ENCODE measurements around the gene RNF183. TPM values are rescaled to one million over a fixed set of nuclear protein-coding genes. Genes with fewer than 3 reads are reported as not detected.

RNF183 gene
- polyA plus RNA-seq: not detected

GRCh38 chr9:113302792-113303418 is at the start of gene RNF183:
Gene RNF183 (minus strand): TSS chr9:113303376. CDS start chr9:113298184, 5,192 bp downstream.
- no peaks in the 10 kb centered on the region for H3K36me3 Mint-ChIP-seq
- no peak within 1 kb of the TSS for H3K4me3 Mint-ChIP-seq
- H3K4me1 Mint-ChIP-seq: no peaks in the 10 kb centered on the region

DNA sequence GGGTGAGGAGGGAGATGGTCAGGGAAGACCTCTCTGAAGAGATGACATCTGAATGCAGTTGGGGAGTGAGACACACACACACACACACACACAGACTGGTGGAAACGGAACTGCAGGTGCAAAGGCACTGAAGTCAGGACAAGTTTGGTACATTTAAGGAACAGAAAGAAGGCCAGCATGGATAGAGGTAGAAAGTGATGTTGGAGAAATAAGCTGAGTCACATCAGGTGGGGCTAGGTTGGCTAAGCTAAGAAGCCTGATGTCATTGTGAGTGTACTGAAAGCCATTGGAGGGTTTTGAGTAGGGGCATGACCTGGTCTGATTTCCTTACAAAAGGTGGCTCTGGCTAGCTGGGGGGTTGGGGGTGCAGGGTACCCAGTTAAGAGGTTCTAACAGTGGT is 49.2 kb upstream of the RNF183 start:
- no peak overlapping the region for H3K4me3 Mint-ChIP-seq
- no peaks in the 10 kb centered on the region for H3K9me3 Mint-ChIP-seq
- H3K36me3 Mint-ChIP-seq: peaks cover 0 to 6% (median 0%) of the 10 kb centered on the region in 3 donors
- H3K27me3 Mint-ChIP-seq (ENCODE audit: low read depth in 3 of 3): peaks cover 1 to 9% (median 3%) of the 10 kb centered on the region in 3 donors
- peak overlapping the region in 1 of 6 donors; percentile 31 for H3K27ac Mint-ChIP-seq
- no peak for DNase-seq
- peaks cover 19 to 29% of the 10 kb centered on the region in 2 donors for H3K4me1 Mint-ChIP-seq

More at GRCh38 chr9:113302792-113303418, at the start of gene RNF183:
- Mint-ChIP-seq H3K9me3 (no peaks in the 10 kb centered on the region), H3K27me3 (ENCODE audit: low read depth in 3 of 3) (peaks cover 0 to 16% (median 1%) of the 10 kb centered on the region in 3 donors), H3K27ac (peak within 1 kb of the TSS in 1 of 6 donors; percentile 36)
- no peak for DNase-seq

- no peaks in the 10 kb centered on the region for H3K9me3 Mint-ChIP-seq
- peak overlapping the region in 2 of 6 donors; percentile 8 to 31 for H3K27ac Mint-ChIP-seq
- H3K4me3 Mint-ChIP-seq: no peak overlapping the region
- peaks cover 0 to 6% (median 0%) of the 10 kb centered on the region in 3 donors for H3K36me3 Mint-ChIP-seq
- no peak for DNase-seq
- peaks cover 19 to 29% of the 10 kb centered on the region in 2 donors for H3K4me1 Mint-ChIP-seq
- peaks cover 1 to 9% (median 4%) of the 10 kb centered on the region in 3 donors for H3K27me3 Mint-ChIP-seq (ENCODE audit: low read depth in 3 of 3)
Measured at GRCh38 chr9:113352006-113352405, 48.8 kb upstream of the RNF183 start.

DNA sequence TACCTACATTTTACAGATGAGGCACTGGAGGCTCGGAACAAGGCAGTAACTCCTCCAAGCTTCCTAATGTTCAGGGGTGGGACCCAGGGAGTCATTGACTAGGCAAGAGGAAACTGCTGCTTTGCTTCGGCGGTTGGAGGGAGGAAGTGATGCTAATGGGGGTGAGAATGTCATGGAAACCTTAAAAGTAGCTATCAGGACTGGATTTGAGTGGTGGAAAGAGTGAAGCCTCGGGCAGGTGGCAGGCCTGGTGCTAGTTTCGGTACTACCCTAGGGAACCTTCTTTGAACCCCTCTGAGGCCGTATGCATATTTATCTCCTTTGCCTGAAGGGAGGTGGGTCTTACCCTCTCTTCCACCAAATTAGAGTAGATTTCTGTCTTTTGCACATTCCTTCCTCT is 47.8 kb upstream of the RNF183 start:
- peak; percentile 43 to 57 (median 44) for DNase-seq
- Mint-ChIP-seq H3K27me3 (ENCODE audit: low read depth in 3 of 3) (peaks cover 1 to 8% (median 2%) of the 10 kb centered on the region in 3 donors), H3K36me3 (no peaks in the 10 kb centered on the region), H3K9me3 (no peaks in the 10 kb centered on the region), H3K4me3 (peak overlapping the region; percentile 79 to 88 (median 84)), H3K27ac (peak overlapping the region in 5 of 6 donors; percentile 61 to 90 (median 85)), H3K4me1 (peaks cover 19 to 29% of the 10 kb centered on the region in 2 donors)

GRCh38 chr9:113350107-113350661 is 47.0 kb upstream of the RNF183 start:
- Mint-ChIP-seq H3K27ac (peak overlapping the region in 5 of 6 donors; percentile 61 to 90 (median 85)), H3K27me3 (ENCODE audit: low read depth in 3 of 3) (peaks cover 1 to 5% (median 2%) of the 10 kb centered on the region in 3 donors), H3K4me1 (peaks cover 19 to 29% of the 10 kb centered on the region in 2 donors), H3K36me3 (no peaks in the 10 kb centered on the region), H3K9me3 (no peaks in the 10 kb centered on the region), H3K4me3 (peak overlapping the region; percentile 79 to 88 (median 84))
- peak in 1 of 3 donors; percentile 24 for DNase-seq

DNA sequence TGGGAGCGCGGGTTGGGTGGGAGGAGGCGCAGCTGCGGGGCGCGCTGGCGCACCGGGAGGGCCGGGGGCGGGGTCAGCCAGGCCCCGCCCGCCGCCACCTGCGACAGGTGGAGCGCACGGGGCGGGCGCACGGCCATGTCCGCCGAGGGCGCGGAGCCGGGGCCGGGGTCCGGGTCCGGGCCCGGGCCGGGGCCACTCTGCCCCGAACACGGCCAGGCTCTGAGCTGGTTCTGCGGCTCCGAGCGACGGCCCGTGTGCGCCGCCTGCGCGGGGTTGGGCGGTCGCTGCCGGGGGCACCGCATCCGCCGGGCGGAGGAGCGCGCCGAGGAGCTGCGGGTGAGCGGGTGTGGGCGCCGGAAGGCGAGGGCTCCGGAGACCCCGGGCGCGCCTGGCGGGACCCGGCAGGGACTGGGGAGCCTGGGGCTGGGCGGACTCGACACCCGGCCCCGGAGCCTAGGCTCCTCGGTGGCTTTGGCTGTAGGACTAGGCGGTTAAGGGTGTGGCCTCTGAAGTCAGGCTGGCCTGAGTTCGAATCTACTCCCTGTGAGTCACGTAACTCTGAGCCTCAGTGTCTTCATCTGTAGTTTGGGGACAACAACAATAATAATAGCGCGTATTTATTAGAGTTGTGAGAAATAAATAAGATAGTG is 46.4 kb upstream of the RNF183 start, which contains the start of gene BSPRY:
TSS of gene BSPRY (plus strand) at position 97 of the 650 bp plus-strand sequence. CDS start at position 136, 39 bp downstream.
- Mint-ChIP-seq H3K4me3 (peak within 1 kb of the TSS; percentile 83 to 88 (median 85)), H3K27ac (peak within 1 kb of the TSS in 5 of 6 donors; percentile 61 to 90 (median 85)), H3K27me3 (ENCODE audit: low read depth in 3 of 3) (peaks cover 1 to 5% (median 2%) of the 10 kb centered on the region in 3 donors), H3K9me3 (no peaks in the 10 kb centered on the region), H3K4me1 (peaks cover 19 to 29% of the 10 kb centered on the region in 2 donors), H3K36me3 (no peaks in the 10 kb centered on the region)
- peak; percentile 50 to 52 (median 50) for DNase-seq

DNA sequence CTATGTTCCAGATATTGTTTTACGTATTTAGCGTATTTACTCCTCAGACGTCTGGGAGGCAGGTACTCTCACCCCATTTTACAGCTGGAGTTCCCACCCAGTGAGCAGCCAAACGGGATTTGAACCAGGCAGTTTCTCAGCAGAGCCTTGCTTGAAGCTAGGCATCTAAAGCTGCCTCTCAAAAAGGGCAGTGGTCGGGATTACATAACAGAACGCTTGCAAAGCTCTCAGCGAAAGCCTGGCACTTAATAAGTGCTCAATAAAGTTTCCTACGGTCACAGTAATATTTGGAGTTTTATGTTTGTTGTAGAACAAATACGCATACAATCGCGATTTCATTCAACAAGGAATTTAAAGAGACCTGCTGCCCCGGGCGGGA is 45.9 kb upstream of the RNF183 start:
- H3K4me1 Mint-ChIP-seq: peaks cover 19 to 29% of the 10 kb centered on the region in 2 donors

DNA sequence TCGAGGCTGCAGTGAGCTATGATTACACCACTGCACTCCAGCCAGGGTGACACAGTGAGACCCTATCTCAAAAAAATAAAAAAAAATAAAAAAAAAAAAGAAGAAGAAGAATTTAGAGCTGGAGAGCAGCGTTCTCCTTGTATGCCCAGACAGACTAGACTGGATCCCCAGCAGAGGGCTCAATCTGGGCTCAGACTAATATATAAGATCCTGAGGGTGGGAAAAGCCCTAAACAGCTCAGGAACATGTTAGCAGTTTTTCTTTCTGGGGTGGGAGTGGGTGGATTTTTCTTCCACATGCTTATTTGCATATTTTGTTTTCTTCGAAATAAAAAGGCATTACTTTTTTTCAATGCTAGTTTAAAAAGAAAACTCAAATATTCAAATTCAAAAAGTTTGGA is 45.3 kb upstream of the RNF183 start:
- Mint-ChIP-seq H3K36me3 (no peaks in the 10 kb centered on the region), H3K27ac (peak overlapping the region in 3 of 6 donors; percentile 77 to 83 (median 82)), H3K27me3 (ENCODE audit: low read depth in 3 of 3) (peaks cover 1 to 5% (median 2%) of the 10 kb centered on the region in 3 donors), H3K4me3 (peak overlapping the region; percentile 44 to 79 (median 57)), H3K9me3 (no peaks in the 10 kb centered on the region), H3K4me1 (peaks cover 19 to 29% of the 10 kb centered on the region in 2 donors)
- DNase-seq: no peak

More for the DNA sequence above, 45.9 kb upstream of the RNF183 start:
- peak overlapping the region; percentile 76 to 87 (median 83) for H3K4me3 Mint-ChIP-seq
- DNase-seq: no peak
- H3K9me3 Mint-ChIP-seq: no peaks in the 10 kb centered on the region
- H3K27me3 Mint-ChIP-seq (ENCODE audit: low read depth in 3 of 3): peaks cover 1 to 5% (median 2%) of the 10 kb centered on the region in 3 donors
- H3K36me3 Mint-ChIP-seq: no peaks in the 10 kb centered on the region
- peak overlapping the region in 3 of 6 donors; percentile 42 to 62 (median 54) for H3K27ac Mint-ChIP-seq

DNA sequence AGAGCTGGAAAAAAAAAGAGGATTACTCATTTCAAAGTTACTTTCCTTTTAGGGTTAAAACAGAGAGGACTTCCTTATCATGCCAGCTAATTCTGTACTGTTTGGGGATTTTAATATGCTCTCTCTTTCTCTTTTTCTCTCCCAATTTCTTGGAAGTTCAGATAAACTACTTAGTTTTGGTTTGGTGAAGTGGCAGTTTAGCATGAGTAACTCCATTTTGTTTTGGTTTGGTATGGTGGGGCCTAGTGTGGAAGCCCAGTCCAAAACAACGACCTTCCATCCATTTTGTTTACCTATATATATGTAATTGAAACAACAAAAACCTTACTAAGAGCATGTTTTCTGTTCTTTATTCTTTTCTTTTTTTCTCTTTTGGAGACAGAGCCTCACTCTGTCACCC is 42.5 kb upstream of the RNF183 start:
- DNase-seq: no peak
- H3K4me3 Mint-ChIP-seq: no peak overlapping the region
- peaks cover 2 to 3% (median 2%) of the 10 kb centered on the region in 3 donors for H3K27me3 Mint-ChIP-seq (ENCODE audit: low read depth in 3 of 3)
- H3K4me1 Mint-ChIP-seq: peaks cover 11 to 21% of the 10 kb centered on the region in 2 donors
- H3K36me3 Mint-ChIP-seq: no peaks in the 10 kb centered on the region
- no peak overlapping the region for H3K27ac Mint-ChIP-seq
- no peaks in the 10 kb centered on the region for H3K9me3 Mint-ChIP-seq

DNA sequence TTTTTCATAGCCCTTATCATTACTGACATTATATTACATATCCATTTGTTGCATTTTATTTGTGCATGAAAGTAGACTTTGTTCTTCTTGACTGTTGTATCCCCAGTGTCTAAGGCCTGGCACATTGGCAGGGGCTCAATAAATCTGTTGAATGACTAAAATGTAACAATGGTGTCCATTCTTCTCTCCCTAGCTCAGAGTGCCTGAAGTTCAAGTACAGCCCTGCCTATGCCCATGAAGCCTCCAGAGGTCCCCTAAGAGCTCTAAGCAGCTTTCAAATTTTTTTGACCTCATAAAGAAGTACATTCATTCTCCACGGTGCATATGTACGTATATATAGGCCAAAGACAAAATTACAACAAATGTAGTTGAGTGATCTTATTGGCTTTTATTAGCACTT is 42.0 kb upstream of the RNF183 start:
- Mint-ChIP-seq H3K27me3 (ENCODE audit: low read depth in 3 of 3) (peaks cover 2 to 7% (median 5%) of the 10 kb centered on the region in 3 donors), H3K4me3 (no peak overlapping the region), H3K36me3 (no peaks in the 10 kb centered on the region), H3K9me3 (no peaks in the 10 kb centered on the region), H3K27ac (no peak overlapping the region), H3K4me1 (peaks cover 11 to 21% of the 10 kb centered on the region in 2 donors)
- DNase-seq: no peak

DNA sequence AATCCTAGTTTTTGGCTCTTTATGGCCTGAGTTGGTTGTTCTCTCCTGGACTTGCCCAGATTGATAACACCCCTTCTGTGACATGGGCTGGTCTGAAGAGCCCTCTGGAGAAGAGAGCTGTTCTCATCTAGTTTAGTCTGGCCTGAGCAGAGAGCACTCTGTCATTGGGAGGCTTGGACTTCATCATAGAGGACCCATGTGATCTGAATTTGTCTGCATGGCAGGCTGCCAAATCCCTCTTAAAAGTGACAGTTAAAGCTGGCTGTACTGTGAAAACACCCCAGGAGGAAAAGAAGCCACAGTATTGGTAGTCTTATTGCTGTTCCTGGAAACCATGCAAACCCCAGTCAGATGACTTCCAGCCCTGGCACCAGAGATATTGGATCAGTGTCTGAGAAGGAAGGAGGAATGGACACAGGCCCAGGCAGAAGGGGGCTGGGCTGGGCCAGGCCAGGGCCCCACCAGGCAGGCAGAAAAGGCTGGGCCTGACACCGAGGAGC is 40.6 kb upstream of the RNF183 start:
- H3K9me3 Mint-ChIP-seq: no peaks in the 10 kb centered on the region
- no peak overlapping the region for H3K27ac Mint-ChIP-seq
- DNase-seq: no peak
- H3K4me3 Mint-ChIP-seq: no peak overlapping the region
- peaks cover 15 to 19% of the 10 kb centered on the region in 2 donors for H3K4me1 Mint-ChIP-seq
- H3K36me3 Mint-ChIP-seq: no peaks in the 10 kb centered on the region
- peaks cover 5 to 8% (median 5%) of the 10 kb centered on the region in 3 donors for H3K27me3 Mint-ChIP-seq (ENCODE audit: low read depth in 3 of 3)

DNA sequence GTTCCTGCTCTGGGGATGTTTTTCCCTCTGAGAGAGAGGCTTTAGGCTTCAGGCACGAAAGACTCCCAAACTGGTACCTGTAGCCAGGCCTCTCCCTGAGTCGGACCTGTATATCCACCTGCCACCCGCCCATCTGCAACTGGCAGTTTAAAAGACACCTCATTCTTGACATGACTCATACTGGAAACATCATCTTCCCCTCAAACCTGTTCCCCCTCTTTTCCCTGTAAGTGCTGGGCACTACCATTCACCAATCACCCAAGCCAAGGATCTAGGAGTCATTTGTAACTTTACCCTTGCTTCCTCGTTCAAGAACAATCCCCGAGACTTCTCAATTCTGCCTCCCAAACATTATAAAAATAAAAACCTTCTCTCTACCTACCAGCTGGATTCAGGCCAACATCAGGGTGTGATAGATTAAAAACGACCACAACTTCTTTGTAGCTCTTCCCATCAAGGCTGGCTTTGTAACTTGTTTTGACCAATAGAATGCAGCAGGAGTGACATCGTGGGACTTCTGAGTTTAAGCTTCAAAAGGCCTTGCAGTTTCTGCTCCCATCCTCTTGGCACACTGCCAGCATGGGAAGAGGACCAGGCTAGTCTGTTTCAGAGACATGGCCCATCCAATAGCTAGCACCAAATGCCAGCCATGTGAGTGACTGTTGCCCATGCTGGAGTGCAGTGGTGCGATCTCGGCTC is 38.7 kb upstream of the RNF183 start:
- peaks cover 5 to 10% (median 5%) of the 10 kb centered on the region in 3 donors for H3K27me3 Mint-ChIP-seq (ENCODE audit: low read depth in 3 of 3)
- H3K36me3 Mint-ChIP-seq: no peaks in the 10 kb centered on the region
- peaks cover 11 to 15% of the 10 kb centered on the region in 2 donors for H3K4me1 Mint-ChIP-seq
- H3K9me3 Mint-ChIP-seq: no peaks in the 10 kb centered on the region
- H3K4me3 Mint-ChIP-seq: peak overlapping the region in 3 of 5 donors; percentile 0 to 84 (median 83)
- DNase-seq: no peak
- H3K27ac Mint-ChIP-seq: no peak overlapping the region

All from immature natural killer cell (primary cell).